Measurements from ENCODE around the gene NADSYN1.

- TF ChIP-seq CTCF (IDR thresholded peaks at IDR 0.05) (no peak), POLR2A (IDR thresholded peaks at IDR 0.05) (no peak)
These were observed 29.2 kb downstream of the NADSYN1 start for GRCh38 chr11:71482216-71482615.

All from gastroesophageal sphincter (tissue), 3 donors.